Keratinocyte (primary cell): ENCODE data around the gene SEC24A. TPM values are rescaled to one million over a fixed set of nuclear protein-coding genes. Genes with fewer than 3 reads are reported as not detected.

Source experiments
- DNase-seq: peaks from one replicate; pipeline ENCODE4 v3.0.0-alpha.2; 2011; ENCODE audit warnings: low read depth, missing footprints, low spot score
- FAIRE-seq: peaks from 2 replicates; lab custom pipeline; 2011; peaks lifted over from hg19 to GRCh38; lab: Jason Lieb, UNC
- H2AFZ ChIP-seq: 2 replicates; pipeline ENCODE4 v1.6.0; 2012; ENCODE audit warnings: low read length, control low read depth, inconsistent platforms; ENCODE audit not compliant: control insufficient read depth
- H3K27ac ChIP-seq: 2 replicates; pipeline ENCODE4 v1.5.1; 2011; ENCODE audit warnings: low read length; ENCODE audit not compliant: control insufficient read depth, insufficient read depth
- H3K27me3 ChIP-seq: 3 replicates; pipeline ENCODE4 v1.6.0; 2011; ENCODE audit warnings: low read length; ENCODE audit not compliant: control insufficient read depth, insufficient read depth; ENCODE audit errors: extremely low read depth
- H3K36me3 ChIP-seq, 2 experiments: 2 replicates in 1 of 2; 3 replicates in 1 of 2; pipeline ENCODE4 v1.5.1; 2011; ENCODE audit warnings: low read length in 2 of 2, mild to moderate bottlenecking in 1 of 2; ENCODE audit not compliant: control insufficient read depth in 2 of 2, insufficient read depth in 2 of 2; ENCODE audit errors: extremely low read depth in 1 of 2
- H3K4me1 ChIP-seq: 3 replicates; pipeline ENCODE4 v1.5.1; 2011; ENCODE audit warnings: low read length; ENCODE audit not compliant: control insufficient read depth, insufficient read depth; ENCODE audit errors: extremely low read depth
- H3K4me2 ChIP-seq: 3 replicates; pipeline ENCODE4 v1.6.0; 2011; ENCODE audit warnings: low read depth, low read length; ENCODE audit not compliant: control insufficient read depth, insufficient read depth; ENCODE audit errors: extremely low read depth
- H3K4me3 ChIP-seq, 3 experiments: fragments of 200-600 bp in 1 of 3; sonication (generic) in 1 of 3; 2 replicates in 2 of 3; 3 replicates in 1 of 3; pipeline ENCODE4 v1.5.1; 2011 to 2016; ENCODE audit warnings: low read length in 3 of 3, mild to moderate bottlenecking in 3 of 3, control low read depth in 2 of 3, inconsistent platforms in 1 of 3, low read depth in 1 of 3, mixed read lengths in 1 of 3, mixed run types in 1 of 3, moderate library complexity in 1 of 3; ENCODE audit not compliant: control insufficient read depth in 2 of 3, insufficient read depth in 2 of 3; ENCODE audit errors: extremely low read depth in 1 of 3
- H3K79me2 ChIP-seq: 2 replicates; pipeline ENCODE4 v1.6.0; 2012; ENCODE audit warnings: low read length; ENCODE audit not compliant: control insufficient read depth, insufficient read depth
- H3K9ac ChIP-seq: 3 replicates; pipeline ENCODE4 v1.6.0; 2011; ENCODE audit warnings: low read length; ENCODE audit not compliant: control insufficient read depth, insufficient read depth; ENCODE audit errors: extremely low read depth
- H3K9me1 ChIP-seq: 3 replicates; pipeline ENCODE4 v1.6.0; 2011; ENCODE audit warnings: low read length; ENCODE audit not compliant: control insufficient read depth, insufficient read depth; ENCODE audit errors: extremely low read depth
- H3K9me3 ChIP-seq: 2 replicates; pipeline ENCODE4 v1.5.1; 2012; ENCODE audit warnings: low read depth, low read length; ENCODE audit not compliant: control insufficient read depth
- H4K20me1 ChIP-seq: 3 replicates; pipeline ENCODE4 v1.6.0; 2011; ENCODE audit warnings: low read length; ENCODE audit not compliant: control insufficient read depth, insufficient read depth; ENCODE audit errors: extremely low read depth
- CTCF ChIP-seq, 3 experiments: IDR thresholded peaks in 1 of 3; conservative IDR thresholded peaks in 1 of 3; optimal IDR thresholded peaks in 1 of 3; 2 replicates in 2 of 3; 3 replicates in 1 of 3; pipeline versions ENCODE3 to v1.5.1; 2011; ENCODE audit warnings: low read length in 3 of 3, mild to moderate bottlenecking in 3 of 3, moderate library complexity in 2 of 3, control low read depth in 1 of 3, inconsistent platforms in 1 of 3; ENCODE audit not compliant: insufficient read depth in 2 of 3; ENCODE audit errors: extremely low read depth in 1 of 3
- EZH2 ChIP-seq: IDR thresholded peaks from one replicate; pipeline ENCODE4 v1.6.1; 2012; ENCODE audit warnings: inconsistent platforms, mild to moderate bottlenecking, low read length, moderate library complexity
- dilution Hi-C: fragments of 300-500 bp; cut with MboI; formaldehyde crosslinking; loops from one replicate; pipeline ENCODE4 v1.7.0; 2020; ENCODE audit warnings: low sequenced_read_pairs; ENCODE audit not compliant: extremely low pct_ligation_motif_present
- polyA plus RNA-seq, 5 experiments: library from polyadenylated mRNA; depleted of rRNA in 3 of 5; stranded (reverse) in 3 of 5; stranded (forward) in 1 of 5; unstranded in 1 of 5; fragments of >200 nt; gene quantifications; 1 replicate in 1 of 5; 2 replicates in 3 of 5; 3 replicates in 1 of 5; pipeline versions ENCODE4 v1.2.1 to v1.2.3, GENCODE V29; 2011 to 2012; ENCODE audit warnings: missing spikeins in 2 of 5, low read depth in 1 of 5, low replicate concordance in 1 of 5
- small RNA-seq, 3 experiments: library from RNA; depleted of rRNA; stranded (forward); fragments of <200 nt; gene quantifications; one replicate each; pipeline ENCODE3, GENCODE V24; 2012; ENCODE audit warnings: low read depth in 3 of 3, low replicate concordance in 1 of 3; ENCODE audit not compliant: insufficient read length in 3 of 3

SEC24A gene
- polyA plus RNA-seq, 1 donor (not counting 4 experiments of a cell fraction or from before 2014, with no cell fraction given): 18.3 TPM

- Histone ChIP-seq H2AFZ (no peak overlapping the region), H3K4me2 (no peak overlapping the region), H4K20me1 (no peaks in the 10 kb centered on the region), H3K27me3 (no peaks in the 10 kb centered on the region), H3K9ac (no peak overlapping the region), H3K36me3 (peaks cover 9 to 16% of the 10 kb centered on the region in 2 experiments), H3K9me3 (no peaks in the 10 kb centered on the region), H3K4me3 (no peak overlapping the region), H3K79me2 (no peaks in the 10 kb centered on the region), H3K9me1 (no peaks in the 10 kb centered on the region), H3K27ac (no peak overlapping the region), H3K4me1 (no peaks in the 10 kb centered on the region)
- no peak for FAIRE-seq
- TF ChIP-seq CTCF (optimal IDR thresholded peaks at IDR 0.05 in 1 of 3, IDR thresholded peaks at IDR 0.05 in 1 of 3, conservative IDR thresholded peaks at IDR 0.05 in 1 of 3; ENCODE audit: extremely low read depth in 1 of 3, insufficient read depth in 2 of 3, low read length in 3 of 3) (no peak), EZH2 (no peak)
- dilution Hi-C loops: no loop called here
- no peak for DNase-seq
Observed at GRCh38 chr5:134777366-134777765, 128.8 kb downstream of the SEC24A start.

Small RNA genes lying within 50 kb of the gene (small RNA-seq; reads per million reads assigned to genes)
- gene RNU6-1164P (0 reads per million in 3 experiments), gene RNU6-1311P (0 reads per million in 3 experiments), gene RNU6-757P (0 to 0.25 (median 0) reads per million in 3 experiments)

Other genes with a start within 250 kb of the SEC24A start
- gene CDKN2AIPNL, start 236.9 kb upstream of the SEC24A start, polyA plus RNA-seq: 17.4 to 28.4 TPM (median 22.2 TPM) in 3 replicates
- 8.4 to 15.5 TPM (median 11.1 TPM) in 3 replicates for gene JADE2, start 123.1 kb upstream of the SEC24A start, polyA plus RNA-seq
- gene SAR1B, start 16.0 kb upstream of the SEC24A start, polyA plus RNA-seq: 36.1 to 56.1 TPM (median 39.2 TPM) in 3 replicates
- gene CAMLG, start 89.8 kb downstream of the SEC24A start, polyA plus RNA-seq: 10.0 to 19.9 TPM (median 13.0 TPM) in 3 replicates
- 18.7 to 39.0 TPM (median 25.2 TPM) in 3 replicates for gene DDX46, start 110.0 kb downstream of the SEC24A start, polyA plus RNA-seq
- 29.0 to 36.5 TPM (median 29.6 TPM) in 3 replicates for gene C5orf24, start 197.2 kb downstream of the SEC24A start, polyA plus RNA-seq
- 24.7 to 35.8 TPM (median 31.4 TPM) in 3 replicates for gene TXNDC15, start 225.6 kb downstream of the SEC24A start, polyA plus RNA-seq